ENCODE data around the gene RCSD1.

DNA sequence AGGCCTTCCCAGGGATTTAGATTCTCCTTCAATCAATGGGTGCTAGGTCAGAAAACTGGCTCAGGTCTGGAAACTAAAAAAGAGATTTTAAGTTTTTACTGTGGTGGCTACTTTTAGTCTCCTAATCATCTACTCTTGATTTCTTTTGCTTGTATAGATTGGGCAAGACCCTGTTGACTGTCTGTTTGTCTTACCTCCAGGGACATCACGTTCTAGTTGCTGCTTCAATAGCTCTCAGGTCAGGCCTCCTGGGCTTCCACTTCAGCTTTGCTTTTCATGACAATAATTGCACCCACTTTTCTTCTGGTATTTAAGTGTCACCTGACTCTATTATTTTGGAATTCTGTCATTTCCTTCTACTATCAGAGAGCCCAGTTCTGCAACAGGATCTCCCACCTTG lies 48.0 kb upstream of the RCSD1 start:
- TF ChIP-seq, protein P1, sequence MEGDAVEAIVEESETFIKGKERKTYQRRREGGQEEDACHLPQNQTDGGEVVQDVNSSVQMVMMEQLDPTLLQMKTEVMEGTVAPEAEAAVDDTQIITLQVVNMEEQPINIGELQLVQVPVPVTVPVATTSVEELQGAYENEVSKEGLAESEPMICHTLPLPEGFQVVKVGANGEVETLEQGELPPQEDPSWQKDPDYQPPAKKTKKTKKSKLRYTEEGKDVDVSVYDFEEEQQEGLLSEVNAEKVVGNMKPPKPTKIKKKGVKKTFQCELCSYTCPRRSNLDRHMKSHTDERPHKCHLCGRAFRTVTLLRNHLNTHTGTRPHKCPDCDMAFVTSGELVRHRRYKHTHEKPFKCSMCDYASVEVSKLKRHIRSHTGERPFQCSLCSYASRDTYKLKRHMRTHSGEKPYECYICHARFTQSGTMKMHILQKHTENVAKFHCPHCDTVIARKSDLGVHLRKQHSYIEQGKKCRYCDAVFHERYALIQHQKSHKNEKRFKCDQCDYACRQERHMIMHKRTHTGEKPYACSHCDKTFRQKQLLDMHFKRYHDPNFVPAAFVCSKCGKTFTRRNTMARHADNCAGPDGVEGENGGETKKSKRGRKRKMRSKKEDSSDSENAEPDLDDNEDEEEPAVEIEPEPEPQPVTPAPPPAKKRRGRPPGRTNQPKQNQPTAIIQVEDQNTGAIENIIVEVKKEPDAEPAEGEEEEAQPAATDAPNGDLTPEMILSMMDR (conservative IDR thresholded peaks at IDR 0.05; ENCODE audit: low read depth, low read length): no peak
- no peak for TF ChIP-seq EZH2 (IDR thresholded peaks at IDR 0.05; ENCODE audit: borderline replicate concordance, low read depth, low read length, poor library complexity, severe bottlenecking)

All from A673 (cell line).